Retinal pigment epithelial cell (primary cell): Measurements from ENCODE around the gene CBFB.

Experiments used
- DNase-seq: peaks from one replicate; pipeline ENCODE4 v3.0.0-alpha.2; 2010; ENCODE audit warnings: low read depth
- H3K4me3 ChIP-seq: 2 replicates; pipeline ENCODE4 v1.5.1; 2011; ENCODE audit warnings: mild to moderate bottlenecking, low read length, control low read depth, moderate library complexity
- TF ChIP-seq, protein P1 (sequence below): conservative IDR thresholded peaks from 2 replicates; pipeline ENCODE4 v1.5.1; 2011; ENCODE audit warnings: low read depth, low read length, control low read depth, inconsistent platforms

CBFB gene

DNA sequence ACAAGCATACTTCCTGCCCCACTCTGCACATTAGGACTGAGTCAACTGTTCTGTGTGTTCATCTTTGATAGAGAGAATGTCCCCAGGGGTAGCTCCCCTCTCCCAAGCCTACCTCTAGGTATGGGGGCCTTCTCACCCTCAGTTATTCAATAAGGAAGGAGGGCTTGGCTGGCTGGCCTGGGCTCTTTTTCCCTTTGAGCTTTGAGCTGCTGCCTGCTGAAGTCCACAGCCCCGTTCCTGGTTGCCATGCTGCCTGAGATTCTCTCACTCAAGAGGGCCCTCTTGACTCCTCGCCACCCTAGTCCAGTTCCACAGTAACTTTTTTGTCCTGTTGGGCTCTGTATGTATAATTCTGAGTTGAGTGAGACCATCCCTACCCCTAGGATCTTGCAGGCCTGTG, 116.8 kb downstream of the CBFB start:
- TF ChIP-seq, protein P1, sequence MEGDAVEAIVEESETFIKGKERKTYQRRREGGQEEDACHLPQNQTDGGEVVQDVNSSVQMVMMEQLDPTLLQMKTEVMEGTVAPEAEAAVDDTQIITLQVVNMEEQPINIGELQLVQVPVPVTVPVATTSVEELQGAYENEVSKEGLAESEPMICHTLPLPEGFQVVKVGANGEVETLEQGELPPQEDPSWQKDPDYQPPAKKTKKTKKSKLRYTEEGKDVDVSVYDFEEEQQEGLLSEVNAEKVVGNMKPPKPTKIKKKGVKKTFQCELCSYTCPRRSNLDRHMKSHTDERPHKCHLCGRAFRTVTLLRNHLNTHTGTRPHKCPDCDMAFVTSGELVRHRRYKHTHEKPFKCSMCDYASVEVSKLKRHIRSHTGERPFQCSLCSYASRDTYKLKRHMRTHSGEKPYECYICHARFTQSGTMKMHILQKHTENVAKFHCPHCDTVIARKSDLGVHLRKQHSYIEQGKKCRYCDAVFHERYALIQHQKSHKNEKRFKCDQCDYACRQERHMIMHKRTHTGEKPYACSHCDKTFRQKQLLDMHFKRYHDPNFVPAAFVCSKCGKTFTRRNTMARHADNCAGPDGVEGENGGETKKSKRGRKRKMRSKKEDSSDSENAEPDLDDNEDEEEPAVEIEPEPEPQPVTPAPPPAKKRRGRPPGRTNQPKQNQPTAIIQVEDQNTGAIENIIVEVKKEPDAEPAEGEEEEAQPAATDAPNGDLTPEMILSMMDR: no peak
- DNase-seq: no peak
- no peak overlapping the region for H3K4me3 ChIP-seq

DNA sequence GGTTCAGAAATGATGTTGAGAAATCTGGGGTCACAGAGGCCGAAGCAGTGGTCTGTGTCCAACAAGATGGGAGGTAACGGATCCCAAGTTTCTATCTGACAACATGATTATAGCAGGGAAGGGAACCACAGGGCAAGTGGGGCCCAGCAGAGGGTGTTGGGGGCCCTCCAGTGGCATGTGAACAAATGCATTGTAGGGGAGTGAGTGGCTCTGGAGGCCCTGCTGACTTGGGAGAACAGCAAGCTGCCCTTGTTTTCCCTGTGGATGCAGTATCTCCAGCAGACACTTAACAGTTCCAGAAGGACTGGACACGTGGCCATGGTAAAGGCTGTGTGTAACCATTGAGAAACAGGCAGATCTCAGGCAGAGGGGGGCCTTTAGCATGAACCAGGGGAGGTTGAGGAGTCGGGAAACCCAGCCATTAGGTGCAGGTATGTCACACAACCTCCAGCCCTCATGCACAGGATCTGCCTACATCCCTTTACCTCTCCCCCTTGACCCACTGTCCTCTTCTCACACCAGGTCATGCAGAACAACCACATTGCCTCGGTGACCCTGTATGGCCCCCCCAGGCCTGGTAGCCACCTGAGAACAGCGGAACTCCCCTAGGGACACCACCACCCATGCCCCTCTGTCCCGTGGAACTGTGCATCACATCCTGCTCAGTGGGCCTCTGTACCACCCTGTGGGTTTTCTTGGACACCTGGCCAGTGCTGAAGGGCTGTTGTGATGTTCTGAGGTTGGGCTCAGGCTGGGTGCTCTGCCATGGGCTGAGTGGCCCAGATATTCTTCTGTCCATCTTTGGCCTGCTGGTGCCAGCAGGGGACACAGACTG, 117.8 kb downstream of the CBFB start:
- no peak overlapping the region for H3K4me3 ChIP-seq
- no peak for DNase-seq
- TF ChIP-seq, protein P1: no peak

DNA sequence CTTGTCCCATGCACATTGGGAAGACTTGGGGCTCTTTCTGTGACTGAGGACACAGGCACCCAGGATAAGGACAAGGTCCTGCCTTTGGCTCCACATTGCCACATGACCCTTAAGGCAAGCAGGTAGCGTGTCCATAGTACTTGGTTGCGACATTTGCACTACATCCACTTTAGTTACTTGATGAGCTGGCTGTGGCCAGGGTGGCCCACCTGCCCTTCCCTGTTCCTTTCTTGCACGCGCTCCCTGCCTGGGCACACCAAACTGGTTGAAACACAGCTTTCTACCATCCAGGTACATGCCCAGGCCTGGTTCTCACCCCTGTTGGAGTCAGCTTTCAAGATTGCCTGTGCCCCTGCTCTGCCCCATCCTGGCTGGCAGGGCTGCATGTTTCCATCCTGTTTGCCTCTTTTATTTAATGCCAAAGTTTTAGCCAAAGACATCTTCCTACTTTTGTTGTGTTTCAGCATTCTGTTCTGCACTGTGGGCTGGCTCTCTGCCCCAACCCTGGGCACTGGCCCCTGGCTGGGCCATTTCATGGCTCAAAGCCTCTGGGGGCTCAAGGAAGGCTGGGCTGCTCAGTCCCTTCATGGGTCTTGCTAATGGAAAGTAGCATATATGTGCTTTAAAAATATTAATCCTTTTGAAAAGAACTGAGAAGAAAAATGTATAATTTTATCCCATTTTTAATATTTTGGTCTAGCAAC, 118.6 kb downstream of the CBFB start:
- TF ChIP-seq, protein P1: no peak
- DNase-seq: no peak
- H3K4me3 ChIP-seq: no peak overlapping the region

DNA sequence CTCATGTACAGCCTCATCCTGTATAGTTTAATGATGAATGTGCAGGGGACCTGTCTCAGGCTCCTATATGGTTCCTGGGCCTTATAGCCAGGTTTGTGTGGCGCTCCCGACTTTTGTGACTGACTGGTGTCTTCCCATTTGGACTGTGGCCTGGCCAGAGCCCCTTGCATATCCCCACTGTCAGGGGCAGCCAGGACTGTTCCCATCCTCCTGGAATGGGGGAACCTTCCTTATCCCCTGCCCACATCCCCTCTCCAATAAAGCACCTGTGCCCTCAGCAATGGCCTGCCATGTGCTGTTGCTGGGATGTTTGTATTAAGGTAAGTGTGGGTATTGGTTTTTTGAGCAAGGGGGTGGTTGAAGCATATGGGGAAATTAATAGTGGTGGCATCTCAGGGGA, 119.3 kb downstream of the CBFB start:
- TF ChIP-seq, protein P1: no peak

DNA sequence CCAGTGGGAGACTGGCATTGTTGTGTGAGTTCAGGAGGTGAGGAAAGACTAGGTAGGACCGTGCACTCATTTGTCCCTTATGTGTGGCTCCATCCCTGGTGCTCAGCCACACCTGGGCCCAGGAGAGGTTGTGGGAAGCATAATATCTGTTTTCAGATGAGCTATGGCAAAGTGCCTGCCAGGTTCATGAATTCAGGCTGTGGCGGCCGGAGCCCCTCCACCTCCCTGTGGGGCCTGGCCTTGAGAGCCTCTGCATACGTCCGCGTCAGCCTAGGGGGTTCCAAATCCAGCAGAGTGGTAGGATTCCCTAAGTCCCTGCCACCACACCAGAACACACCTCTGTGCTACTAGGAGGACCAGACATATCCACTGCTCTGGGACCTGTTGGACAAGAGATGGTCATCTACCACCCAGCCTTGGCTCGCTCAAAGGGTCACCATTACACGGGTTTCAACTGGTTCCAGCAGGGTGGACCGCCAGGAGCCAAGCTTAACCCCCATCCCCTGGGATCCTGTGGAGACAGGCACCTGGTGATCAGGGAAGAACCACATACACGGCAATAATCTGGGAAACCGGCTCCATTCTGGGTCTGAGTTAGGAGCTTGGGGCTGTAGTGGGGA, 119.8 kb downstream of the CBFB start:
- TF ChIP-seq, protein P1: no peak
- no peak for DNase-seq
- H3K4me3 ChIP-seq: no peak overlapping the region

More for the DNA sequence above, 119.3 kb downstream of the CBFB start:
- H3K4me3 ChIP-seq: no peak overlapping the region
- no peak for DNase-seq

DNA sequence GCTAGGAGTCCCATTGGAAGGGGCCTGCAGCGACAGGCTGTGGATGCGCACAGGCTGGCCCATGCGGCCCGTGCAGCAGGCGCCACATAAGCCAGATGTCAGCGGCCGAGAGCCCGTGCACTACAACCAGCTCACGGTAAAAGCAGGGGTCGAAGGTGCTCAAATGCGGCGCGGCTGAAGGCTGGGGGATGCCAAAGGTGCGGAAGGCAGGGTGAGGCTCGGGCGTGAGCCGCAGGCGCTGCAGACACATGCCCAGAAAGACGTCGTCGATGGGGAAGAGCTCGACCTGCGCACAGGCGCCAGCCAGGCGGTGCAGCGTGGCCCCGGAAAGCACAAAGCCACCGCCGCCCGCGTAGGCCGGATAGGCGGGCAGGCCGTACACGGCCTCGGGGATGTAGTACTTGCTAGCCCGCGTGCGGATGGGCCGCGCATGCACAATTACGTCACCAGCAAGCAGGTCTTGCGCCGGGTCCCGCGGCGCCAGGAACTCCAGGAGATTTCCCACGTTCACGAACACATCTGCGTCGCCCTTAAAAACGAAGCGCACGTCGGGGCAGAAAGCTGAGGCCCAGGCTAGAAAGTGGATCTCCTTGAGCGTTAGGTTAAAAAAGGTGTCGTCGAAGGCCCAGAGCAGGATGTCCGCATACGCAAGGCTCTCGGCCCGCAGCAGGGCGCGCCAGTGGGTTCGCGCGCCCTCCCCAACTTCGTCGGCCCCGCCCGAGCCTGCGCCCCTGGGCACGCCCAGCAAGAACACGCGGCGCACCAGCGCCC, 120.5 kb downstream of the CBFB start:
- TF ChIP-seq, protein P1: no peak
- no peak overlapping the region for H3K4me3 ChIP-seq
- DNase-seq: no peak
